SU-DHL-6 (cell line): ENCODE data around the gene PRKN.

Source experiments
- CTCF ChIP-seq: fragments of 200-600 bp; sonication (generic); IDR thresholded peaks from one replicate; pipeline ENCODE4 v1.5.1; 2017; ENCODE audit warnings: antibody characterized with exemption, mild to moderate bottlenecking, low read length, moderate library complexity; ENCODE audit not compliant: insufficient read depth, poor library complexity, severe bottlenecking
- EZH2phosphoT487 ChIP-seq: fragments of 200-600 bp; sonication (generic), shearing (Covaris generic); conservative IDR thresholded peaks from 2 replicates; pipeline ENCODE4 v1.6.1; 2018; ENCODE audit warnings: mild to moderate bottlenecking, antibody characterized with exemption, low read length, moderate library complexity, mixed read lengths

- TF ChIP-seq CTCF = no peak
- TF ChIP-seq EZH2phosphoT487 = no peak
Measured at GRCh38 chr6:162631546-162631945, 96.0 kb downstream of the PRKN start.
